Fibroblast of the conjunctiva (primary cell): ENCODE results near the gene FAAH.

Experiments
- DNase-seq: peaks from one replicate; pipeline ENCODE4 v3.0.0-alpha.2; 2010; ENCODE audit warnings: low read depth

FAAH gene

GRCh38 chr1:46422261-46422871 lies 28.2 kb downstream of the FAAH start:
- DNase-seq = no peak

DNA sequence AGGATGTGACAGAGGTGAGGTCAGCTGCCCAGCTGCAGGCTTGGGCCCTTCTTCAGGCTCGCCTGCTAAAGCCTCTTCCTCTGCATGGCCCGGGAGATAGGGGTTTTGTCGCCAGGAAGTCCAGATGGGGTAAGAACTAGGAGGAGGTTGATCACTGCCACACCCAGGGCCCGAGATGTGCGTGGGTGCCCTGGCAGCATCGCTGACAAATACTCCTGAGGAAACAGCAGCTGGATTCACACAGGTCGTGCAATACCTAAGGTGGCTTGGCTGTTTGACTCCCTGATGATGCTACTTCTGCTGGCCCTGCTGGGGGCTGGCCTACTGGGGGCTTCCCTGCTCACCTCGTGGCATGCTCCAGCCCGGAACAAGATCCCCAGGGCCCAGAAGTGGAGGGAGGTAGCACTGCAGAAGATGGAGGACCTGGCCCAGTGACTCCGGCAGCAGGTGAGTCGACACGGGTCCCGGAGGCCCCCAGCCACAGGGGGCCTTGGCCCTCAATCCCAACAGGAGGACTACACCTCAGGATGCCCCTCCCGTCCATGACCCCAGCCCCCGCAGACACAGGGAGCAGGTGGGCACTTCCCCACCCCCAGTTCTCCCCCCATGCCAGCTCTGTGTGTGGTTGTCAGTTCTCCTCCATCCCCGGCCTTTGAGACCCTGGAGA lies 29.6 kb downstream of the FAAH start:
- no peak for DNase-seq

DNA sequence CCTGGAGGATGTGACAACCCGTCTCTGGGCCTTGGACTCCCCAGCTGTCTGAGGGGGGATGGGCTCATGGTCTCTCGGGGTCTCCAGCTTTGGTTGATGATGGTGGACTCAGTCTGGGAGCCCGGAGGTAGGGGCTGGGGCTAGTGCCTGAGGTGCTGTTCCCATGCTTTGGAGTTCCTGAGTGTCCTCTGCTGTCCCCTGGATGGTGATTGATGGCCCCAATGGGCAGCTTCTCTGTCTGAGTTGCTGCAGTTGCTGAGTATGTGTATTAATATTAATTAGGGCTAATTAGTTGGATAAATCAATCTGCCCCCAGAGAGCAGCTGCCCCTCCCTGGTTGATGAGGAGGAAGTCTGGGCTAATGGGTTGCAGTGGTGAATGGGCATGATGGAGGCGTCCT lies 30.6 kb downstream of the FAAH start:
- no peak for DNase-seq

DNA sequence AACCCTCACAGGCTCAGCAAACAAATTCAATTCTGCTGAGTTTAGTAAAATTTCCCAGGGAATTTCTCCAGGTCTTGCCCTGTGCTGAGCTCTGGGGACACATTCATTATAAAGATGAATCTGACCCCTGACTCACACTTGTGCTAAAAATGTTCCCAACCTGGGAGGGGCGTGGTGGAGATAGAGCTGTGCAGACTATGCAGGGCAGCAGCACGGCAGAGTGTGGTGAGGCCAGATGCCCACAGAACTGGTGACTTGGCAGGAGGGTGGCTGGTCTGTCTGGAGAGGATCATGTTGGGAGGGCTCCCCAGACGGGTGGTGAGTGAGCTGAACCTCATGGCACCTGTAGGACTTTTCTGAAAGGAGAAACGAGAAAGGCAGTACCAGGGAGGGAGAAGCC lies 31.6 kb downstream of the FAAH start:
- DNase-seq = no peak

DNA sequence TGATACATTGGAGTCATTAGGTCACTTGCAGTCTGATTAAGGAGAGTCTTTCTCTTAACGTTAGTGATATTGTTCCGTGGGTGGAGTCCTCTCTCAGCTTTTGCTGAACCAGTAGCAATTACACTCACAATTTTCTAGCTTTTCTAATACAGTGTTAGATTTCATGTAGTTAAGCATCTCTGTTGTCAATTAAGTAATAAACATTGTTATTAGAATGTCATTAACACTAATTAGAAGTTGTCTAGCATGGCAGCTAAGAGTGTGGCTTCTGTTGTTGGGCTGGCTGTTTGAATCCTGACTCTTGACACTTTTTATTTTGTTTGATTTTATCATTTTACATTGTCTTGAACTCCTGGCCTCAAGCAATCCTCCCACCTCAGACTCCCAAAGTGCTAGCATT lies 33.4 kb downstream of the FAAH start:
- DNase-seq = no peak

DNA sequence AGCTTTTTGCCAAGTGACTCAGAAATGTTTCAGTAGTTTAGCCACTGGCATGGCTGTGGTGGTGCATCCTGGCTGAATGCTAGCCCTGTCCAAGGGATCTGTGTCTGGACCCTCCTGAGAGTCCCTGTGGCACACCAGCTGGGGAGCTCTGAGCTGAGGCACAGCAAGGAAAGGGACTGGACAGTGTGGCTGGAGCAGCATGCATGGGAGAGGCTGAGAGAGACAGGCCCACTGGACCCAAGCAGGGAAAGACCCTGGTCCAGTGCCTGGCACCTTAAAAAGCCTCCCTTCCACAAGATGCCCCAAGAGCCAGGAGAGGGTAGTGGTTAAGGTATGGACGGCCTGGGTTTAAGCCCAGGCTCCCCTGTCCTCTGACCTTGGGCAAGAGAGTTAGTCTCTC lies 35.3 kb downstream of the FAAH start:
- DNase-seq = no peak

DNA sequence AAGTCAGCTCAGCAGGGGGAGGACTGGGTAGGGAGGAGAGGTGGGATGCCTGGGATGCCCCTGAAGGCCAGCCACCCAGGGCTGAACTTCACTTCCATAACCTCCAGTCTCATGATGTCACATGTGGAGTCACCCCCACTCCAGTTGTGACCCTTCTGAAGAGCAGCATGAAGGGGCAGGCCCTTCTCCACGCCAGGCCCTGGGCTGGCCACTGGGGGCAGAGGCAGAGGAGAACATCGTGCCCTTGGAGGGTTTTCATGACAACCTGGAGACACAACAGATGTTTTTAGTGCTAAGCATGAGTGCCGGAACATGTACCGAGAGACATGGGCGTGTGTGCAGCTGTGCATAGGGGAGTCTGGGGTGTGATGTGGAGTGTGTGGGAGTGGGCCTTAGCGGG lies 37.6 kb downstream of the FAAH start:
- DNase-seq = no peak

GRCh38 chr1:46432781-46433327 lies 38.7 kb downstream of the FAAH start:
- no peak for DNase-seq

GRCh38 chr1:46434358-46434757 lies 40.2 kb downstream of the FAAH start:
- DNase-seq = no peak

GRCh38 chr1:46436844-46437243 lies 42.7 kb downstream of the FAAH start:
- no peak for DNase-seq

- no peak for DNase-seq
Measured at GRCh38 chr1:46437723-46438122, 43.6 kb downstream of the FAAH start.

DNA sequence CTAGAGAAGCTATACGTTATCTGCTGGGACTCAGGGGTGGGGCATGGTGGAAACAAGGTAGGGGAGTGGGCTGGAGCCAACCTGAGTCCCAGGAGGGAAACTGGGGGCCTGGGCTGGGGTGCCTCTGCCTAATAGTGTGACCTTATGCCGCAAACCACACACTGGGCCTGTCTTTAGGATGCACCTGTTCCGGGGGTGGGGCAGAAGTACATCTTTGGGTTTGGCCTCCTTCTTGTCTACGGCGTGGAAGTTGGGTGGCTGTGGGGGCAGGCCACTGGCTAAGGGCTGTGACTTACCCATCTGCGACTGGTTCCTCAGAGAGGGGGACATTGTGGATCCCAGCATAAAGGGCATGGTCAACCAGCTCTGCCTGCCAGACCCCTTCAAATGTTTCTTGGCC lies 44.2 kb downstream of the FAAH start:
- no peak for DNase-seq

GRCh38 chr1:46440478-46440877 lies 46.4 kb downstream of the FAAH start:
- DNase-seq = no peak

DNA sequence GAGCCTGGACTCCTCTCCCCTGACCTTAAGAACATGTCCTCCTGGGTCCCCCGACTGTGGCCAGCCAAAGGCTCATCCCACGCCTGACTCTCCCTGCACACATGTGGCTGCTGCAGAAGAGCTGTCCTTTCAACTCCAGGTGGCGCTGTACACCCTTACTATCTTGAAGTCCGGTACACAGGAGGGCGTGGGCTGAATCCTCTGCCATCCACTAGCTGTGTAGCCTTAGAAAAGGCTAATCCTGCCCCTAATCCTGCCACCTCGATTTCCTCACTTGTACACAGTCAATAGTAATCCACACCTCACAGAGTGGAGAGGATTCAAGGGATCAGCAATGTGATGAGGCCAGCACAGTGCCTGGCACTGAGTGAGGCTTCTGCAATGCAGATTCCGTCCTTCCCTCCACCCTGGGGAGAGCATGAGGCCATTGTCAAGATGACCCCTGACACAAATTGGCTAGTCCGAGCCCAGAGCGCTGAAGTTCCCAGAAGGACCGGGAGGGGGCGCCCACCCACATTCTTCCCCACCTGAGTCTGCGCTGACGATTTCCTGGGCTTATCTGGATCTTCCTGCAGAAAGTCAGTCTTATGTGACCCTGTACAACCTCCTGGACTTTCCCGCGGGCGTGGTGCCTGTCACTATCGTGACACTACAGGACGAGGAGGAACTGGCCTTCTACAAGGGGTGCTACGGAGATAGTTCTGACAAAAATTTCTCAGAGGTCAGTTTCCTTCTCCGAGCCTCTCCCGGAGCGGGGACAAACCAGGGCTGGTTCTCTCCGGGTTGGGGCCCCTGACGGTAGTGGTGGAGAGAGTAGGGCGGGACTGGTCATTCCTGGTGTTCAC lies 48.4 kb downstream of the FAAH start:
- DNase-seq = peak; percentile 71

DNA sequence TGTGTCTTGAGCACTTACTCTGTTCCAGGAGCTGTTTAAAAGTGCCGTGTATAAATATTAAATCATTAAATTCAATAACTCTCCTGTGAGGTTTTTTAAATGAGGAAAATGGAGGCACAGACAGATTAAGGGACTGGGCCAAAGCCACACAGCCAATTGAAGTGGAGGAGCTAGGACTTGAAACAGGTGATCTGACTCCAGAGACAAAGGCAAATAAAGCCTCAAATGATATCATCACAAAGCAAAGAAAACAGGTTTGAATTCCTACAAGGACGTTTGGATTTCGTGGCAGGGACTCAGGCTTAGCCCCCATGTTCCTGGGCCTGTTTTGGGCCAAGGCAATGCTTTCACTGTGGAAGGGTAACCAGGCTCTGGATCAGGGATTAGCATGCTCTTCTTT lies 50.3 kb downstream of the FAAH start:
- DNase-seq = no peak

DNA sequence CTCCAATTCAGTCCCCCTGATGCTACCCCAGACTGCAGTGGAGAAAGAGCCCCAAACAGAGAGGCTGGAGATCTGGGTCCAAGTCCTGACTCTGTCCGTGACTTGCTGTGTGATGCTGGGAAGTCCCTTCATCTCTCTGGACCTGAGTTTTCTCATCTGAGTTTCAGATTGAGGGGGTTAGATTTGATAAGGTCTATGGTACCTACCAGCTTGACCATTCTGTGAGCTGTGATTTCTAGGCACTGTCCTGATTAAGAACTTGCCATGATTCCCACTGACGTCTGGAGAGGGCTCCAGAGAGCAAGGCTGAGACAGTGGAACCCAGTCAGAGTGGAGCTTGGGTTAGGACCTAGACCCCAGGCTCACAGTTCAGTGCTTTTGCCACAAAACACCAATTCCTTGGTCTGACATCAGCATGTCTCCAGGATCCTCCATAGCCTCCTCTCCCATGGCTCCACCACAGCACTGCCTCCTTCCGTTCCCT lies 51.7 kb downstream of the FAAH start:
- DNase-seq = no peak

DNA sequence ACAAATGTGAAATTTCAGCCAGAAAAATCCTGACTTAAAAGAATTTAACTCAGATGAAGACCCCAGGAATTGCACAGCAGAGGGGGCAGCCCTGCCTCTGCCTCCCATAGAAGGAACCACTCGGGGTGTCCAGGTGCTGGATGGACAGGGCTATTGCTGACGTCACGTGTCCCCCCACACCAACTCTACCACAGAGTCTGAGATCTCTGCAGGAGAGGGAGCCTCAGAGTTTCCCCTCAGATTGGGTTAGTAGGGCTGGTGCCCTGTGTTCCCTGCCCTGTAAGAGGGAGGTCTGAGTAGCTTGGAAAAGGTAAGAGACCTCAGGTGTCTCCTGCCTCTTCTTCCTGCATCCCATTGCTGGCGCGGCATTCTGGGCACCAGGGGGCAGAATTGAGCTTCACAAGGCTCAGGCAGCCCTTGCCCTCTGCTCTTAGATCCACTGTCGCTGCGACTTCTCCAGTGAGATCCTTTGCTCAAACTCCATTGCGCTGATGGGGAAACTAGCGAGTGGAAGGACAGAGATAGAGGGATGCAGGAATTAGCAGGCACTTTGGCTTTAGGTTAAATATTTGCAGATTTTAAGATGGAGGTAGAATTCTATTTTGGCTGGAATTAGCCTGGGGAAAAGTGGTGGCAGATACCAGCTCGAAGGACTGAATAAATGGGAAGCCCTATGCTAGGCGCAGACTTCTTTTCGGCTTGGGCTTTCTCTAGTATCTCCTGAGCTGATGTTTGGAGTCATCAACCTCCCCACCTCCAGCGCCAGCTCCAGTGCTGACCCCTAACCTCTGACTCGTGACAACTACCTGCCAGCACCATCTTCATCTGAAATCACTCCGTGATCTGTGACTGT lies 52.8 kb downstream of the FAAH start:
- peak; percentile 35 for DNase-seq

DNA sequence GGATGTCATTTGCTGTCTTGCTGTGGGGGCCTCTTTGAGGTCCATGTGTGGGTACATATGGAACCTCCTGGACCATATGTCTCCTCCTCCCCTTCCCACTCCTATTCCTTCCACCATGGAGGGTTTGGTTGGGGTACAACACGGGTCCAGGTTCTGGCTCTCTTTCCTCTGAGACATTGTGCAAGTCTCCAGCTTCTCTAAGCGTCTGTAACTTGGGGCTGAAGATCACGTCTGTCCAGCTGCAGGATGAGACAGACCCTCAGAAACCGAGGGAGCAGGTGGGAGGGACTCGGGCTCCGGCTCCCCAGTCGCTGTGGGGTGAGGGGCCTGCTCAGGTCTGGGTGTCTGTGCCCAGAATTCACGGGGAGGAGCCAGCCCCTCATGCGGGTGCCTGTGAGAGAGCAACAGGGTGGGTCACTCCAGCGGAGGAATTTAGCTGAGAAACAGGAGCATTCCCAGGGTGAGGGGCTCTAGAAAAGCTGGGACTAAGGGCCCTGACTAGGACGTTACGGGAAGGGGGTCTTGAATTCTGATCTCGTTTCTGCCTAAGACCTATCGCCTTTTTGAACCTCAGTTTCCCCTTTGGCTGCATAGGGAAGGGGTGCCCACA lies 53.5 kb downstream of the FAAH start:
- no peak for DNase-seq

- no peak for DNase-seq
Measured at GRCh38 chr1:46448109-46448911, 54.2 kb downstream of the FAAH start.
